ENCODE data around the gene CNTN6.

- no peak for TF ChIP-seq POLR2A (IDR thresholded peaks at IDR 0.05)
- TF ChIP-seq, protein P1, sequence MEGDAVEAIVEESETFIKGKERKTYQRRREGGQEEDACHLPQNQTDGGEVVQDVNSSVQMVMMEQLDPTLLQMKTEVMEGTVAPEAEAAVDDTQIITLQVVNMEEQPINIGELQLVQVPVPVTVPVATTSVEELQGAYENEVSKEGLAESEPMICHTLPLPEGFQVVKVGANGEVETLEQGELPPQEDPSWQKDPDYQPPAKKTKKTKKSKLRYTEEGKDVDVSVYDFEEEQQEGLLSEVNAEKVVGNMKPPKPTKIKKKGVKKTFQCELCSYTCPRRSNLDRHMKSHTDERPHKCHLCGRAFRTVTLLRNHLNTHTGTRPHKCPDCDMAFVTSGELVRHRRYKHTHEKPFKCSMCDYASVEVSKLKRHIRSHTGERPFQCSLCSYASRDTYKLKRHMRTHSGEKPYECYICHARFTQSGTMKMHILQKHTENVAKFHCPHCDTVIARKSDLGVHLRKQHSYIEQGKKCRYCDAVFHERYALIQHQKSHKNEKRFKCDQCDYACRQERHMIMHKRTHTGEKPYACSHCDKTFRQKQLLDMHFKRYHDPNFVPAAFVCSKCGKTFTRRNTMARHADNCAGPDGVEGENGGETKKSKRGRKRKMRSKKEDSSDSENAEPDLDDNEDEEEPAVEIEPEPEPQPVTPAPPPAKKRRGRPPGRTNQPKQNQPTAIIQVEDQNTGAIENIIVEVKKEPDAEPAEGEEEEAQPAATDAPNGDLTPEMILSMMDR (IDR thresholded peaks at IDR 0.05 in 4 of 5, conservative IDR thresholded peaks at IDR 0.05 in 1 of 5): no peak
Observed at GRCh38 chr3:1228289-1228688, 135.5 kb downstream of the CNTN6 start.

Data from gastrocnemius medialis (tissue), 4 donors.